ENCODE measurements around the gene NEB. TPM values are rescaled to one million over a fixed set of nuclear protein-coding genes. Genes with fewer than 3 reads are reported as not detected.

NEB gene
- total RNA-seq, 1 donor from 2014 or later, result 140 TPM

- DNase-seq (ENCODE audit: low spot score), result no peak
These were observed 252.5 kb downstream of the NEB start for GRCh38 chr2:151481744-151482143.

- no peak for DNase-seq (ENCODE audit: low spot score)
These were observed 256.3 kb downstream of the NEB start for GRCh38 chr2:151478011-151478410.

- DNase-seq (ENCODE audit: low spot score), result no peak
These were observed 258.0 kb downstream of the NEB start for GRCh38 chr2:151476287-151476686.

GRCh38 chr2:151475071-151475470, 259.2 kb downstream of the NEB start:
- no peak for DNase-seq (ENCODE audit: low spot score)

GRCh38 chr2:151472966-151473365, 261.3 kb downstream of the NEB start:
- DNase-seq (ENCODE audit: low spot score), result no peak

- no peak for DNase-seq (ENCODE audit: low spot score)
These were observed 263.7 kb downstream of the NEB start for GRCh38 chr2:151470556-151470955.

GRCh38 chr2:151465771-151466170, 268.5 kb downstream of the NEB start:
- DNase-seq (ENCODE audit: low spot score), result no peak

GRCh38 chr2:151459358-151459757, 274.9 kb downstream of the NEB start:
- no peak for DNase-seq (ENCODE audit: low spot score)

GRCh38 chr2:151439127-151439526, 295.1 kb downstream of the NEB start:
- DNase-seq (ENCODE audit: low spot score), result no peak

- no peak for DNase-seq (ENCODE audit: low spot score)
These were observed 295.8 kb downstream of the NEB start for GRCh38 chr2:151438506-151438905.

- no peak for DNase-seq (ENCODE audit: low spot score)
These were observed 296.6 kb downstream of the NEB start for GRCh38 chr2:151437630-151438029.

Other genes starting within 250 kb of the NEB start
- gene ARL5A, start 93.9 kb upstream of the NEB start, total RNA-seq, result 48.1 TPM